GM12878 (cell line): Measurements from ENCODE around the gene AGK. TPM values are rescaled to one million over a fixed set of nuclear protein-coding genes. Genes with fewer than 3 reads are reported as not detected.

ENCODE experiments used
- ATAC-seq: fragments of 200-7000 bp; cut with Tn5 transposase; 3 replicates; pipeline ENCODE4 v1.9.1; 2020; ENCODE audit warnings: mild to moderate bottlenecking, moderate library complexity
- BruUV-seq: library from RNA; stranded (reverse); fragments of 400-500 nt; replicated peaks from 2 replicates; lab custom pipeline; 2021; lab: Mats Ljungman, UMichigan
- CTCF ChIA-PET: fragments of 300-600 bp; sonication (Branson Sonifier 250); formaldehyde crosslinking; extraction: SDS; loops from one replicate; lab custom pipeline; 2021; ENCODE audit warnings: inconsistent platforms; lab: Yijun Ruan, JAX
- POLR2A ChIA-PET: fragments of 350-600 bp; formaldehyde crosslinking; extraction: SDS; loops from one replicate; lab custom pipeline; 2021; ENCODE audit warnings: inconsistent platforms; lab: Charles Lee
- RAD21 ChIA-PET: fragments of 300-600 bp; sonication (Branson Sonifier 250); formaldehyde crosslinking; loops from one replicate; lab custom pipeline; 2023; ENCODE audit warnings: antibody characterized with exemption; ENCODE audit not compliant: unreplicated experiment; lab: Charles Lee
- SMC1A ChIA-PET: fragments of 300-600 bp; sonication (Branson Sonifier 250); formaldehyde crosslinking; loops from one replicate; lab custom pipeline; 2023; ENCODE audit not compliant: unreplicated experiment, uncharacterized antibody; lab: Charles Lee
- DNase-seq: peaks from one replicate; pipeline ENCODE4 v3.0.0-alpha.2; 2011; ENCODE audit warnings: low read depth, low spot score
- FAIRE-seq: peaks from 3 replicates; lab custom pipeline; 2011; peaks lifted over from hg19 to GRCh38; lab: Jason Lieb, UNC
- H2AFZ ChIP-seq: 2 replicates; pipeline ENCODE4 v1.6.0; 2011; ENCODE audit warnings: low read depth, low read length, control low read depth; ENCODE audit not compliant: control insufficient read depth
- H3K27ac ChIP-seq: 2 replicates; pipeline ENCODE4 v1.5.1; 2011; ENCODE audit warnings: control low read depth; ENCODE audit not compliant: control insufficient read depth, insufficient read depth
- H3K27me3 ChIP-seq, 2 experiments: replicated peaks in 1 of 2; 2 replicates each; pipeline versions ENCODE4 v1.6.0 to v1.6.1; 2011; ENCODE audit warnings: low read length in 1 of 2; ENCODE audit not compliant: control insufficient read depth in 2 of 2, insufficient read depth in 2 of 2
- H3K36me3 ChIP-seq, 2 experiments: 2 replicates each; pipeline ENCODE4 v1.5.1; 2011; ENCODE audit warnings: low read length in 1 of 2; ENCODE audit not compliant: control insufficient read depth in 2 of 2, insufficient read depth in 2 of 2
- H3K4me1 ChIP-seq: 2 replicates; pipeline ENCODE4 v1.6.1; 2011; ENCODE audit warnings: mild to moderate bottlenecking, low read length, moderate library complexity, mixed read lengths; ENCODE audit not compliant: control insufficient read depth, insufficient read depth
- H3K4me2 ChIP-seq: 2 replicates; pipeline ENCODE4 v1.6.0; 2011; ENCODE audit warnings: control low read depth; ENCODE audit not compliant: control insufficient read depth, insufficient read depth
- H3K4me3 ChIP-seq: fragments of 200-600 bp; sonication (generic); 2 replicates; pipeline ENCODE4 v1.5.1; 2016
- H3K79me2 ChIP-seq: 2 replicates; pipeline ENCODE4 v1.6.0; 2011; ENCODE audit warnings: low read length; ENCODE audit not compliant: control insufficient read depth, insufficient read depth
- H3K9ac ChIP-seq: 2 replicates; pipeline ENCODE4 v1.8.0; 2011; ENCODE audit warnings: low read length, control low read depth, mixed read lengths; ENCODE audit not compliant: control insufficient read depth, insufficient read depth
- H3K9me3 ChIP-seq: replicated peaks from 3 replicates; pipeline ENCODE4 v1.5.1; 2011; ENCODE audit warnings: mild to moderate bottlenecking, low read length; ENCODE audit not compliant: control insufficient read depth, insufficient read depth
- H4K20me1 ChIP-seq: 2 replicates; pipeline ENCODE4 v1.6.0; 2011; ENCODE audit not compliant: control insufficient read depth, insufficient read depth
- CREB1 ChIP-seq: IDR thresholded peaks from 2 replicates; pipeline ENCODE4 v1.6.1; 2012; ENCODE audit warnings: low read depth, mild to moderate bottlenecking, inconsistent platforms
- CTCF ChIP-seq, 3 experiments: IDR thresholded peaks in 2 of 3; conservative IDR thresholded peaks in 1 of 3; 2 replicates each; pipeline ENCODE4 v1.5.1; 2011; ENCODE audit warnings: low read depth in 3 of 3, low read length in 3 of 3, mild to moderate bottlenecking in 3 of 3, control low read depth in 2 of 3, moderate library complexity in 2 of 3, inconsistent platforms in 1 of 3, mixed read lengths in 1 of 3; ENCODE audit not compliant: control insufficient read depth in 2 of 3, insufficient read depth in 1 of 3; ENCODE audit errors: extremely low read depth in 1 of 3
- FOXK2 ChIP-seq: fragments of 450-650 bp; IDR thresholded peaks from 2 replicates; pipeline ENCODE4 v1.6.1; 2017; ENCODE audit warnings: mild to moderate bottlenecking, moderate library complexity
- IRF5 ChIP-seq: fragments of 450-650 bp; IDR thresholded peaks from 2 replicates; pipeline ENCODE4 v1.6.1; 2017; ENCODE audit warnings: borderline replicate concordance
- MEF2A ChIP-seq: IDR thresholded peaks from 2 replicates; pipeline ENCODE4 v1.6.1; 2011; ENCODE audit warnings: low read depth, mild to moderate bottlenecking, low read length, moderate library complexity; ENCODE audit not compliant: insufficient read depth
- MLLT1 ChIP-seq: fragments of 450-650 bp; IDR thresholded peaks from 2 replicates; pipeline ENCODE4 v1.6.1; 2016; ENCODE audit warnings: mild to moderate bottlenecking
- NR2F1 ChIP-seq: fragments of 450-650 bp; conservative IDR thresholded peaks from 2 replicates; pipeline ENCODE4 v1.6.1; 2017; ENCODE audit warnings: mild to moderate bottlenecking
- NRF1 ChIP-seq: conservative IDR thresholded peaks from 2 replicates; pipeline ENCODE4 v1.6.1; 2011; ENCODE audit warnings: mild to moderate bottlenecking, low read depth, low read length, improper control_type of control experiment
- SREBF2 ChIP-seq: IDR thresholded peaks from 2 replicates; pipeline ENCODE4 v1.6.1; 2012; ENCODE audit warnings: mild to moderate bottlenecking, low read length
- TCF3 ChIP-seq: IDR thresholded peaks from 2 replicates; pipeline ENCODE4 v1.6.1; 2012; ENCODE audit warnings: low read depth, mild to moderate bottlenecking, low read length, borderline replicate concordance; ENCODE audit not compliant: insufficient read depth
- TCF7 ChIP-seq: IDR thresholded peaks from 2 replicates; pipeline ENCODE4 v1.6.1; 2014; ENCODE audit warnings: antibody characterized with exemption, borderline replicate concordance
- ZBTB40 ChIP-seq: fragments of 450-650 bp; IDR thresholded peaks from 2 replicates; pipeline ENCODE4 v1.6.1; 2016; ENCODE audit warnings: mild to moderate bottlenecking, moderate library complexity, borderline replicate concordance
- ZNF384 ChIP-seq: IDR thresholded peaks from 2 replicates; pipeline ENCODE4 v1.6.1; 2012; ENCODE audit warnings: low read depth, mild to moderate bottlenecking, low read length, improper control_type of control experiment, borderline replicate concordance
- WGBS: methylation state at CpG from one replicate; pipeline ENCODE4 v1.1.6; 2016; ENCODE audit warnings: low lambda C conversion rate; ENCODE audit not compliant: insufficient replicate concordance, insufficient coverage; ENCODE audit errors: missing lambda C conversion rate; 5-methylcytosine and 5-hydroxymethylcytosine counted together
- in situ Hi-C: fragments of 300-500 bp; cut with MboI; formaldehyde crosslinking; loops from 9 replicates; pipeline ENCODE4 v1.14.3; 2018; ENCODE audit warnings: mixed read lengths
- intact Hi-C: fragments of 100-400 bp; cut with micrococcal nuclease; formaldehyde crosslinking; loops from one replicate; pipeline ENCODE4 v1.14.2; 2022; ENCODE audit not compliant: unreplicated experiment
- polyA plus RNA-seq, 11 experiments: library from polyadenylated mRNA; depleted of rRNA in 4 of 11; unstranded in 6 of 11; stranded (reverse) in 5 of 11; fragments of >200 nt; fragmentation: Nextera tagmentation in 4 of 11; fragmentation: Illumina TruSeq in 1 of 11; extraction: Ambion mirVana in 4 of 11; extraction: Trizol in 1 of 11; gene quantifications; 1 replicate in 1 of 11; 2 replicates in 10 of 11; pipeline versions ENCODE4 v1.2.1 to v1.2.3, GENCODE V29; 2011 to 2016; ENCODE audit warnings: inconsistent platforms in 2 of 11, missing spikeins in 2 of 11, low read depth in 1 of 11
- total RNA-seq, 4 experiments: library from RNA; depleted of rRNA in 3 of 4; stranded (reverse); fragments of >200 nt in 3 of 4; fragmentation: Illumina TruSeq in 1 of 4; extraction: Trizol in 1 of 4; gene quantifications; 2 replicates each; pipeline versions ENCODE4 v1.2.1 to v1.2.3, GENCODE V29; 2013 to 2021

Gene AGK
- total and polyA plus RNA-seq, 10 of the 15 experiments (the other 5 are each of a cell fraction or from before 2014, with no cell fraction given), result 32.5 to 85.6 (median 47.8) TPM

- Histone ChIP-seq H3K27me3 (no peaks in the 10 kb centered on the region), H2AFZ (no peak overlapping the region), H3K9ac (no peak overlapping the region), H3K79me2 (no peaks in the 10 kb centered on the region), H3K4me1 (peaks cover 6% of the 10 kb centered on the region), H3K36me3 (peaks cover 13 to 23% of the 10 kb centered on the region in 2 experiments), H4K20me1 (no peaks in the 10 kb centered on the region), H3K27ac (no peak overlapping the region), H3K9me3 (no peaks in the 10 kb centered on the region), H3K4me3 (no peak overlapping the region), H3K4me2 (no peak overlapping the region)
- no peak for ATAC-seq
- ChIA-PET SMC1A (interaction anchor here (1.0 to 1.3 kb wide), 2 partner anchors 10 to 48 kb away, joined by 3 read pairs; partner anchors contain the start of gene WEE2), CTCF (interaction anchor here (0.9 to 1.5 kb wide), 2 partner anchors 10 to 16 kb away, joined by 3 to 6 read pairs; no protein-coding TSS in a partner anchor), POLR2A (interaction anchor here (1.8 kb wide), 1 partner anchor 21 kb away, joined by 4 read pairs; no protein-coding TSS in a partner anchor), RAD21 (interaction anchor here (0.7 kb wide), 1 partner anchor 41 kb away, joined by 4 read pairs; the partner anchor contains the start of gene DENND11)
- no peak for DNase-seq
- no TSS peak for BruUV-seq
- WGBS, result 50% methylated on average over 4 of the region's 4 CpGs
- intact Hi-C loops (no loop called here), in situ Hi-C loops (no loop called here)
- no peak for FAIRE-seq
- TF ChIP-seq TCF7 (no peak), FOXK2 (no peak), ZBTB40 (no peak), IRF5 (no peak), NR2F1 (no peak), MEF2A (no peak), ZNF384 (no peak), TCF3 (no peak), NRF1 (no peak), CTCF (IDR thresholded peaks at IDR 0.05 in 2 of 3, conservative IDR thresholded peaks at IDR 0.05 in 1 of 3; ENCODE audit: control insufficient read depth in 2 of 3, extremely low read depth in 1 of 3, insufficient read depth in 1 of 3, low read depth in 3 of 3, low read length in 3 of 3) (no peak), SREBF2 (no peak), MLLT1 (no peak), CREB1 (no peak)
These were observed 109.0 kb downstream of the AGK start for GRCh38 chr7:141660259-141660658.
